Esophagus squamous epithelium (tissue), 5 donors: ENCODE data around the gene GJA3. TPM values are rescaled to one million over a fixed set of nuclear protein-coding genes. Genes with fewer than 3 reads are reported as not detected.

ENCODE experiments used
- DNase-seq: peaks from one replicate; lab custom pipeline; 2025; lab: John Stamatoyannopoulos, UW
- H3K27ac ChIP-seq, 4 donors: fragments of 200-600 bp; sonication (generic); one replicate each; pipeline ENCODE4 v1.5.1; 2016 to 2019; ENCODE audit warnings: mild to moderate bottlenecking in 1 of 4
- H3K27me3 ChIP-seq, 4 donors: fragments of 200-600 bp; sonication (generic); 1 replicate in 3 of 4; 2 replicates in 1 of 4; pipeline versions ENCODE4 v1.5.1 to v1.6.0; 2017 to 2021; ENCODE audit warnings: antibody characterized with exemption in 1 of 4
- H3K36me3 ChIP-seq, 3 donors: fragments of 200-600 bp; sonication (generic); one replicate each; pipeline ENCODE4 v1.5.1; 2016 to 2019
- H3K4me1 ChIP-seq, 3 donors: fragments of 200-600 bp; sonication (generic); one replicate each; pipeline ENCODE4 v1.5.1; 2017 to 2019
- H3K4me3 ChIP-seq, 4 donors: fragments of 200-600 bp; sonication (generic); 1 replicate in 3 of 4; 2 replicates in 1 of 4; pipeline ENCODE4 v1.5.1; 2016 to 2019; ENCODE audit warnings: mild to moderate bottlenecking in 2 of 4, moderate library complexity in 1 of 4
- H3K9me3 ChIP-seq, 3 donors: fragments of 200-600 bp; sonication (generic); one replicate each; pipeline ENCODE4 v1.5.1; 2016 to 2019
- CTCF ChIP-seq, 6 experiments: fragments of 450-650 bp in 4 of 6; fragments of 200-600 bp in 2 of 6; sonication (generic) in 2 of 6; IDR thresholded peaks; one replicate each; pipeline ENCODE4 v1.5.1; 2016 to 2019; ENCODE audit warnings: antibody characterized with exemption in 6 of 6, mild to moderate bottlenecking in 4 of 6, moderate library complexity in 4 of 6
- POLR2A ChIP-seq, 4 donors: fragments of 450-650 bp; IDR thresholded peaks; one replicate each; pipeline ENCODE4 v1.6.1; 2017; ENCODE audit warnings: antibody characterized with exemption in 4 of 4, mild to moderate bottlenecking in 4 of 4, moderate library complexity in 3 of 4
- WGBS, 2 donors: methylation state at CpG; one replicate each; pipeline ENCODE4 v1.1.5; 2018; 5-methylcytosine and 5-hydroxymethylcytosine counted together
- intact Hi-C: fragments of 100-400 bp; cut with DNase I; formaldehyde crosslinking; loops from one replicate; pipeline ENCODE4 v1.15.0; 2022
- total RNA-seq, 4 donors: library from RNA; depleted of rRNA; stranded (reverse); fragments of >200 nt; gene quantifications; one replicate each; pipeline ENCODE4 v1.1.0, GENCODE V29; 2016
- donor health status: DM: yes; HTN: yes; CAD: no.

Gene GJA3
- total RNA-seq, 4 donors from 2014 or later, result 0.45 to 1.3 (median 1.00) TPM

GRCh38 chr13:20142023-20142926, 18.6 kb downstream of the GJA3 start:
- TF ChIP-seq CTCF (IDR thresholded peaks at IDR 0.05), result no peak
- TF ChIP-seq POLR2A (IDR thresholded peaks at IDR 0.05), result no peak
- intact Hi-C loops, result no loop called here
- DNase-seq, result no peak
- Histone ChIP-seq H3K4me3 (peak overlapping the region in 2 of 4 donors; percentile 10 to 18), H3K27me3 (peaks cover 0 to 77% (median 5%) of the 10 kb centered on the region in 4 donors), H3K4me1 (peaks cover 0 to 8% (median 0%) of the 10 kb centered on the region in 3 donors), H3K9me3 (no peaks in the 10 kb centered on the region), H3K36me3 (no peaks in the 10 kb centered on the region), H3K27ac (no peak overlapping the region)
- 83 to 85% methylated on average over 15 to 24 of the region's 84 CpGs for WGBS, 2 donors

GRCh38 chr13:20141238-20142022, 19.4 kb downstream of the GJA3 start:
- peaks cover 0 to 86% (median 5%) of the 10 kb centered on the region in 4 donors for H3K27me3 ChIP-seq

GRCh38 chr13:20140487-20140886, 20.4 kb downstream of the GJA3 start:
- intact Hi-C loops, result no loop called here
- Histone ChIP-seq H3K27me3 (peaks cover 0 to 88% (median 9%) of the 10 kb centered on the region in 4 donors), H3K4me1 (peaks cover 4 to 14% (median 4%) of the 10 kb centered on the region in 3 donors), H3K36me3 (no peaks in the 10 kb centered on the region), H3K9me3 (no peaks in the 10 kb centered on the region), H3K27ac (no peak overlapping the region), H3K4me3 (no peak overlapping the region)
- DNase-seq, result no peak
- WGBS, 2 donors, result 57 to 70% methylated on average over 4 of the region's 4 CpGs
- TF ChIP-seq CTCF (IDR thresholded peaks at IDR 0.05), result no peak
- TF ChIP-seq POLR2A (IDR thresholded peaks at IDR 0.05), result no peak

More at GRCh38 chr13:20141238-20142022, 19.4 kb downstream of the GJA3 start:
- intact Hi-C loops, result no loop called here
- H3K36me3 ChIP-seq, result no peaks in the 10 kb centered on the region
- no peak overlapping the region for H3K27ac ChIP-seq
- 63 to 83% methylated on average over 6 to 9 of the region's 14 CpGs for WGBS, 2 donors
- no peak for TF ChIP-seq CTCF (IDR thresholded peaks at IDR 0.05)
- no peak for DNase-seq
- no peaks in the 10 kb centered on the region for H3K9me3 ChIP-seq
- H3K4me1 ChIP-seq, result peaks cover 4 to 14% (median 4%) of the 10 kb centered on the region in 3 donors
- H3K4me3 ChIP-seq, result peak overlapping the region in 1 of 4 donors; percentile 18

- no peak for DNase-seq
- Histone ChIP-seq H3K36me3 (no peaks in the 10 kb centered on the region), H3K9me3 (no peaks in the 10 kb centered on the region), H3K4me3 (no peak overlapping the region), H3K27ac (no peak overlapping the region), H3K27me3 (peaks cover 0 to 93% (median 9%) of the 10 kb centered on the region in 4 donors), H3K4me1 (peaks cover 4 to 14% (median 4%) of the 10 kb centered on the region in 3 donors)
- TF ChIP-seq POLR2A (IDR thresholded peaks at IDR 0.05), result no peak
- TF ChIP-seq CTCF (IDR thresholded peaks at IDR 0.05), result no peak
- 75% methylated on average over 2 of the region's 2 CpGs; no CpG with 5 or more reads in 1 of the 2 donors for WGBS, 2 donors
- intact Hi-C loops, result no loop called here
Observed at GRCh38 chr13:20137875-20138274, 23.0 kb downstream of the GJA3 start.
